Colon (tissue), 2 donors: ENCODE data around the gene IFRD1.
"Not testable (repeated sequence)": the region's sequence is repeated elsewhere in the genome, so short reads cannot be mapped to it uniquely, and the experiment has no call there.

ENCODE experiments used
- FAIRE-seq: peaks from 2 replicates; lab custom pipeline; 2012; peaks lifted over from hg19 to GRCh38; lab: Jason Lieb, UNC
- donor health status: control.
- donor health status: control.

IFRD1 gene

DNA sequence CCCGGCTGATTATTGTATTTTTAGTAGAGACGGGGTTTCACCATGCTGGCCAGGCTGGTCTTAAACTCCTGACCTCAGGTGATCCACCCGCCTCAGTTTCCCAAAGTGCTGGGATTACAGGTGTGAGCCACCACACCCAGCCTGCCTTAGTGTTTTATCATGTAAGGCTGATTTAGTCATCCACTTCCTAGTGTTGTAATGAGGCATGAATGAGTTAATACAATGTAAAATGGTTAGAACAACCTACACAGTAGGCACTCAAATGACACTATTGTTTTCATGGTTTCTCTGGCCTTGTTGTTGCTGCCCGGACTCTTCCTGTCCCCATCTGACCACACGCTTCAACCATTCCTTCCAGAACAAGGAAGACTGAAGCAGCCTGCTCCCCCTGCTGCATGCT lies 66.2 kb downstream of the IFRD1 start:
- not testable (repeated sequence) for FAIRE-seq

DNA sequence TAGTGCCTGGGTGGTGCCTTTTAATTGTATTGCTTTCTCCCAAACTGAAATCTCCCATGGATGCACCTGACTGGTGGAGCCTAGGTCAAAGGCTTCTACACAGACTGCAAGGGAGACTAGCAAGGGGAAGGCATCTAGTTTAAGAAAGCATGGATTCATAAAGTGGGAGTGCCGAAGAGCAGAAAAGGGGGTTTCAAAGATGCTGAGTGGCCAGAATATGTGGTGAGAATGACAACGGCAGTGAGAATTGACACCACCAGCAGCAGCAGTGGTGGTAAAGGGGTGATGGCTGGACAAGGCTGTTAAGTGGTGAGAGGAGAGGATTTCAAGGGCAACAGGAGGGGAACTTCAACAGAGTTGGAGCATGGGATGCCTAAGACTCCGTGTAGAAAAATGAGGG lies 67.2 kb downstream of the IFRD1 start:
- FAIRE-seq: no peak

DNA sequence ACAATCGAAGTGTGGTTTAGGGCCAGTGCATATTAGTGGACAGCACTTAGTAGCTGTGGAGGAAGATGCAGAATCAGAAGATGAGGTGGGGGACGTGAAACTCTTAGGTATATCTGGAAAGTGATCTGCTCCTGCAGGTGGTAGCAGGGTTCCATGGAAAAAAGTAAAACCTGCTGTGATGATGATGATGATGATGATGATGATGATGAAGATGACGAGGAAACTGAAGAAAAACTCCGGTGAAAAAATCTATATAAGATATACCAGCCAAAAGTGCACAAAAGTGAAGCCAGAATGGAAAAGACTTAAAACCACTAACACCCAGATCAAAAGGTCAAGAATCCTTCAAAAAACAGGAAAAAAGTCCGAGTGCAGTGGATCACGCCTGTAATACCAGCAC lies 70.5 kb downstream of the IFRD1 start:
- no peak for FAIRE-seq

DNA sequence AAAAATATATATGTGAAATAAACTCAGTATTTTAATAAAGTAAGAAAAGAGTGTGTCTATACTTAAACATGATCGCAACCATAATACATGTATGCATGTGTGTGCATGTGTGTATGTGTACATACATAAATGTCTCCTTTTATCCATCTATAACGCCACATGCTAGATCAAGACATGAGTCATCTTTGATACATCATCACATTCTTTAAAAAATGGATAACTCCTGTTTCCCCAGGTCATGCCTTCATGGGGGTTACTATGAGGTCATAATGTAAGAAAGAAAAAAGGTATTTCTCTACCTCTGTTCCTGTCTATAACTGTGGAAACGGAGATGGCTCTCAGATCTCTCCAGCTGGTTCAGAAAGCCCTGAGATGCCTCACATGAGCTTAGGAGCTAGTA lies 71.7 kb downstream of the IFRD1 start:
- FAIRE-seq: no peak

DNA sequence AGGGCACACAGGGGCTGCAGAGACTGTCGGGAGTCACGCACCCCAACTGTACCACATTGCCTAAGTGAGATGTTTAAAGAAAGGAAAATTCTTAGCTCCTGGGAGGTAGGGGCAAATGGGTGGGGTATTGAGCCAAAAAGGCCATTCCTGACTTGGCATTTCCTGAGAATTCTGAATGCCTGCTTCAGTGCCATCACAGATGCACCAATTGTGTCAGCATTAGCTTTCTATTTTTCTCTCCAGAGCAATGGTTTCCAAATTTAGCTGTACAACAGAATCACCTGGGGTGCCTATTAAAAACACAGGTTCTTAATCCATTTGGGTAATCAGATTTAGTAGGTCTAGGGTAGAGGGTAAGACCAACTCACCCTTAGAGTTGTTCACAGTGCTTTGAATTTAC lies 73.6 kb downstream of the IFRD1 start:
- FAIRE-seq: no peak
